ENCODE results near the gene TNIP3. TPM values are rescaled to one million over a fixed set of nuclear protein-coding genes. Genes with fewer than 3 reads are reported as not detected.

Gene TNIP3
- total RNA-seq, 1 donor = 0.72 TPM

DNA sequence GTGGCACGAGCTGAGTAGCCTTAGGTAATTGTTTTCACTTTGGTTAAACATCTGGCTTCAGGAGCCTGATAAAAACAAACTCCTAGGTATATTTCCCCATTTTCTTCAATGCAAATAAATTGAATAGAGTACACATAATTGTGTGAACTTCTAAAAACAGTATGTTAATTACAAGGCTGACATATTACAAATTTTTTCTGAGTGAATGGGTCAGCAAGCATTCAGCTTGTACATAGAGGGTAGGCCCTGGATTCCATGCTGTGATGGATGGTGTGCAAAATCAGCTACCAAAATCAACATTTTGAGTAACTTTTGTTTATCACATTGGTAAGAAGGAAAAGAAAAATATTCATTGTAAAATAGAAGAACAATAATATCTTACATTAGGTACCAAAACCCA is 12.2 kb downstream of the TNIP3 start:
- DNase-seq (ENCODE audit: low read depth) = no peak
- no peak overlapping the region for H3K4me3 ChIP-seq (ENCODE audit: low read depth, low read length)
- TF ChIP-seq, protein P1, sequence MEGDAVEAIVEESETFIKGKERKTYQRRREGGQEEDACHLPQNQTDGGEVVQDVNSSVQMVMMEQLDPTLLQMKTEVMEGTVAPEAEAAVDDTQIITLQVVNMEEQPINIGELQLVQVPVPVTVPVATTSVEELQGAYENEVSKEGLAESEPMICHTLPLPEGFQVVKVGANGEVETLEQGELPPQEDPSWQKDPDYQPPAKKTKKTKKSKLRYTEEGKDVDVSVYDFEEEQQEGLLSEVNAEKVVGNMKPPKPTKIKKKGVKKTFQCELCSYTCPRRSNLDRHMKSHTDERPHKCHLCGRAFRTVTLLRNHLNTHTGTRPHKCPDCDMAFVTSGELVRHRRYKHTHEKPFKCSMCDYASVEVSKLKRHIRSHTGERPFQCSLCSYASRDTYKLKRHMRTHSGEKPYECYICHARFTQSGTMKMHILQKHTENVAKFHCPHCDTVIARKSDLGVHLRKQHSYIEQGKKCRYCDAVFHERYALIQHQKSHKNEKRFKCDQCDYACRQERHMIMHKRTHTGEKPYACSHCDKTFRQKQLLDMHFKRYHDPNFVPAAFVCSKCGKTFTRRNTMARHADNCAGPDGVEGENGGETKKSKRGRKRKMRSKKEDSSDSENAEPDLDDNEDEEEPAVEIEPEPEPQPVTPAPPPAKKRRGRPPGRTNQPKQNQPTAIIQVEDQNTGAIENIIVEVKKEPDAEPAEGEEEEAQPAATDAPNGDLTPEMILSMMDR (IDR thresholded peaks at IDR 0.05; ENCODE audit: insufficient read depth, low read length) = no peak

DNA sequence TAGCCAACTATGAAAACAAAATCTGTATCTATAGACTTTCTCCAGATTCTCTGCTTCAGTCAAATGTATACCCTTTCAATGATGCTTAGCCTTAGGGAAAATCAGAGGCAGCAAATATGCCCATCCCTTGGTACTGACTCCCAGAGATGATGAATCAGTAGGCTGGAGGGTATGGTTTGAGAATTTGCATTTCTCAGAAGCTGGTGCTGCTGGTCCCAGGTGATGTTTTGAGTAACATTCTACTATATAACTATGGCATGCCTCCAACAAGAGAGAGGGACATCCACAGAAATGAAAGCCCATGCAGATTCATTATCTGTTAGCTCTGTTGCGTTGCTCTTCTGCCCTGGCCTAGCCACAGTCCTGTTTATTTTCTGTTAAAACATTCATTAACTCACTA is 13.6 kb downstream of the TNIP3 start:
- DNase-seq (ENCODE audit: low read depth) = no peak
- TF ChIP-seq, protein P1 (IDR thresholded peaks at IDR 0.05; ENCODE audit: insufficient read depth, low read length) = no peak

DNA sequence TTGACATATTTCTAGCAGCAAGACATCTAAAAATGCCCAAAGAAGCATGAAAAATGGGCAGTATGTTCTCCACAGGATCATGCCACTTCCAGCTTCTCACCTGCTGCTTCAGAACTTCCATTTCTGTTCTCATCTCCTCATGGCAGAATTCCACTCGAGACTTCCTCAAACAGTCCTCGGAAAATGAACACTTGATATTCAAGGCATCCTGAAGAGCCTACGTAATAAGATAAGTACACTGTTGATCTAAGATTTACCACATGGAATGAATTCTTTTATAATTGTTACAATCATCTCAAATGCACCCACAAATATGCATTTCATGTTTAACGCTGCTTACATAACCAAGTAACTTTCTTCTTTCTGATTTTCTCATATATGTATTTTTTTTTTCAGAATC is 14.1 kb downstream of the TNIP3 start:
- no peak overlapping the region for H3K4me3 ChIP-seq (ENCODE audit: low read depth, low read length)
- TF ChIP-seq, protein P1 (IDR thresholded peaks at IDR 0.05; ENCODE audit: insufficient read depth, low read length) = no peak
- no peak for DNase-seq (ENCODE audit: low read depth)

More for the DNA sequence above, 13.6 kb downstream of the TNIP3 start:
- no peak overlapping the region for H3K4me3 ChIP-seq (ENCODE audit: low read depth, low read length)

DNA sequence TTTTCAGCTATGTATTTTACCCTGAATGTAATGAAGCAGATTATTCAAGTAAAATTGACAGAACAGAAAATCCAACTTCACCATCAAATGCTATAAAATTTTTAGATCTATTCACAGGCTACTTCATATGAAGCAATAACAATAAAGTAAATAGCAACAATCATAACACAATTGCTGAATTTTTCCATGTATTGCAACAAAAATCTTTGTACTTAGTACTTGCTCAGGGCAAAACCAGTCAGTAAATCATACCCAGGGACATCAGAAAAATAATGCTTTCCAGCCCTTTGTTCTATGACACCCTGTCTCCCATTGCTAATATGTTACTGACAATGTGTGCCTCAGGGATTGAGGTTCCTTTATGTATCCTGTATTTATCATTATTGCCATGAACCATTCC is 15.5 kb downstream of the TNIP3 start:
- DNase-seq (ENCODE audit: low read depth) = no peak
- H3K4me3 ChIP-seq (ENCODE audit: low read depth, low read length) = no peak overlapping the region
- TF ChIP-seq, protein P1 (IDR thresholded peaks at IDR 0.05; ENCODE audit: insufficient read depth, low read length) = no peak

DNA sequence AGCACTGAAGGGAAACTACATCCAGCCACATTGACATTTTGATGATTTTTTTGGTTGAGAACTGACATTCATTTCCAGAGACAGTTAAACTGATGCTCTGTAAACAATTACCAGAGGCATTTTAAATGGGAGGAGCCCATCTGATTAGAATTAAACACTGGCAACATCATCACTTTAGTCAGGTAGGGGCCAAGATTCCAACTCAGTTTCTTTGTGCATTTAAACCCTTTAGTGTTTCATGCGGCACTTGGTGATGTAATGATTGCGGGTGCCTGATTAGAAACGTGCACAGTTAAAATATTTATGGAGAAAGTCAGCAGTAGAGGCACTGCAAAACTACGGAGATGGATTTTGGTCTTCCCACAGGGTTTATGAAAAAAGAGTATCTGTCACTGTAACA is 16.1 kb downstream of the TNIP3 start:
- no peak overlapping the region for H3K4me3 ChIP-seq (ENCODE audit: low read depth, low read length)
- TF ChIP-seq, protein P1 (IDR thresholded peaks at IDR 0.05; ENCODE audit: insufficient read depth, low read length) = no peak
- peak; percentile 26 for DNase-seq (ENCODE audit: low read depth)

DNA sequence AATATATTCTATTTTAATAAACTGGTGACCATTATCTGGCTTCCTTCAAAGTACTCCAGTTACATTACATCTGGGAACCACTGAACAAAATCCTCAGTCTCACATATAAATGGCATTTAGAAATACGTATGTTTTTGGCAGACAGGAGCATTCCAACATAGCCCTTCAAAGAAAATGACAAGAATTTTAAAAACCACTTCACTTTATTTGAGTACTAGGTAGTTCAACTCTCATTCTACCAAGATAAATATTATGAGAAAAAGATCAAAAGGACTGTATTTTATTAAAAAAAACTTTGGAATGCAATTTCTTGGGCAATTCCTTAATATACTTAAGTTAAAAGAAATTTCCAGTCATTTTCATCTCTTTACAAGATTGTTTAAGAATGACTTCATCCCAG is 17.6 kb downstream of the TNIP3 start:
- H3K4me3 ChIP-seq (ENCODE audit: low read depth, low read length) = no peak overlapping the region
- DNase-seq (ENCODE audit: low read depth) = peak; percentile 54
- TF ChIP-seq, protein P1 (IDR thresholded peaks at IDR 0.05; ENCODE audit: insufficient read depth, low read length) = no peak

DNA sequence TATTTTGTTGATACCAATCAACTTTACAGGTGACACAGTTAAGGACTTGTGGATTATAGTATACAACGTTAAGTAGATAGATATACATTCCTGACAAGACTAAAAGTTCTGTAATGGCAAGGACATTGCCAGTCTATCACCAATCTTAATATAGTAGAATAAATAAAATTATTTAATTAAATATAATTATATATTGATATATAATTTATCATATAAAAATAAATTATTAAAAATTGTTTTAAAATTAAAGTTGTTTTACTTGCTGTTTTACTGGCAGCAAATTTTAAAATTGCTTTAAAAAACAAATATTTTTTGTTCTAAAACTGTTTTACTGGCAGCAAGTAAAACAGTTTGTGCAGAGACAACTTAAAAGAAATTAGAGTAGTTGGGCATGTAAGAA is 18.7 kb downstream of the TNIP3 start:
- no peak for DNase-seq (ENCODE audit: low read depth)
- TF ChIP-seq, protein P1 (IDR thresholded peaks at IDR 0.05; ENCODE audit: insufficient read depth, low read length) = no peak
- no peak overlapping the region for H3K4me3 ChIP-seq (ENCODE audit: low read depth, low read length)
